Esophagus (tissue), 2 donors: ENCODE data around the gene DDX41. TPM values are rescaled to one million over a fixed set of nuclear protein-coding genes. Genes with fewer than 3 reads are reported as not detected.

Experiments
- H3K27ac ChIP-seq, 2 donors: one replicate each; pipeline ENCODE4 v1.5.1; 2013; ENCODE audit warnings: low read depth in 2 of 2, mild to moderate bottlenecking in 2 of 2, inconsistent platforms in 1 of 2, low read length in 1 of 2, moderate library complexity in 1 of 2
- H3K27me3 ChIP-seq, 2 donors: one replicate each; pipeline ENCODE4 v1.6.1; 2013; ENCODE audit warnings: low read length in 2 of 2, control low read depth in 1 of 2, mild to moderate bottlenecking in 1 of 2; ENCODE audit not compliant: insufficient read depth in 2 of 2, control insufficient read depth in 1 of 2
- H3K36me3 ChIP-seq, 2 donors: one replicate each; pipeline ENCODE4 v1.6.1; 2013; ENCODE audit warnings: low read length in 1 of 2; ENCODE audit not compliant: control insufficient read depth in 2 of 2, insufficient read depth in 2 of 2
- H3K4me1 ChIP-seq, 2 donors: one replicate each; pipeline ENCODE4 v1.6.1; 2013; ENCODE audit warnings: low read length in 1 of 2; ENCODE audit not compliant: control insufficient read depth in 2 of 2, insufficient read depth in 2 of 2
- H3K4me3 ChIP-seq, 2 donors: one replicate each; pipeline ENCODE4 v1.5.1; 2013; ENCODE audit warnings: low read length in 2 of 2, mild to moderate bottlenecking in 2 of 2, low read depth in 1 of 2, moderate library complexity in 1 of 2
- H3K9me3 ChIP-seq, 2 donors: one replicate each; pipeline ENCODE4 v1.6.1; 2013; ENCODE audit warnings: mild to moderate bottlenecking in 2 of 2, low read depth in 1 of 2, low read length in 1 of 2, moderate library complexity in 1 of 2; ENCODE audit not compliant: control insufficient read depth in 2 of 2, insufficient read depth in 1 of 2
- WGBS, 2 donors: extraction: QIAGEN DNeasy Blood & Tissue Kit; methylation state at CpG; one replicate each; pipeline ENCODE4 v1.1.7; 2013; 5-methylcytosine and 5-hydroxymethylcytosine counted together
- polyA plus RNA-seq, 2 donors: library from polyadenylated mRNA; stranded (reverse); fragments of 200-250 nt; gene quantifications; one replicate each; pipeline ENCODE4 v1.2.3, GENCODE V29; 2013
- donor health status: healthy with polysubstance abuse.
- donor health status: Bipolar disorder and iron deficiency.

Gene DDX41
- polyA plus RNA-seq, 2 donors = 57.0 to 73.8 TPM

GRCh38 chr5:177509991-177510566, 6.7 kb downstream of the DDX41 start:
- Histone ChIP-seq H3K27ac (no peak overlapping the region), H3K27me3 (no peaks in the 10 kb centered on the region), H3K9me3 (no peaks in the 10 kb centered on the region), H3K4me1 (peaks cover 0 to 3% of the 10 kb centered on the region in 2 donors), H3K36me3 (peaks cover 20 to 44% of the 10 kb centered on the region in 2 donors), H3K4me3 (no peak overlapping the region)
- WGBS, 2 donors = 66 to 69% methylated on average over 11 of the region's 11 CpGs

- Histone ChIP-seq H3K27ac (peak within 1 kb of the TSS in 1 of 2 donors; percentile 2), H3K36me3 (peaks cover 20 to 38% of the 10 kb centered on the region in 2 donors), H3K4me1 (no peaks in the 10 kb centered on the region)
These were observed 7.3 kb downstream of the DDX41 start, which contains the start of gene DOK3 for GRCh38 chr5:177509381-177509951. Gene DOK3 (minus strand): TSS chr5:177509826. CDS start chr5:177509540, 286 bp downstream.

GRCh38 chr5:177508837-177509236, 7.9 kb downstream of the DDX41 start:
- peaks cover 20 to 34% of the 10 kb centered on the region in 2 donors for H3K36me3 ChIP-seq
- H3K27me3 ChIP-seq = no peaks in the 10 kb centered on the region
- H3K4me3 ChIP-seq = no peak overlapping the region
- 61 to 66% methylated on average over 8 of the region's 8 CpGs for WGBS, 2 donors
- no peaks in the 10 kb centered on the region for H3K4me1 ChIP-seq
- H3K9me3 ChIP-seq = no peaks in the 10 kb centered on the region
- H3K27ac ChIP-seq = peak overlapping the region in 1 of 2 donors; percentile 2

More at GRCh38 chr5:177509381-177509951, 7.3 kb downstream of the DDX41 start, which contains the start of gene DOK3:
- WGBS, 2 donors = 33 to 45% methylated on average over 20 of the region's 20 CpGs
- Histone ChIP-seq H3K27me3 (no peaks in the 10 kb centered on the region), H3K9me3 (no peaks in the 10 kb centered on the region), H3K4me3 (no peak within 1 kb of the TSS)

GRCh38 chr5:177508221-177508611, 8.5 kb downstream of the DDX41 start:
- H3K27ac ChIP-seq = no peak overlapping the region
- 83 to 84% methylated on average over 24 to 26 of the region's 26 CpGs for WGBS, 2 donors
- no peaks in the 10 kb centered on the region for H3K27me3 ChIP-seq
- H3K4me3 ChIP-seq = no peak overlapping the region
- H3K9me3 ChIP-seq = no peaks in the 10 kb centered on the region
- no peaks in the 10 kb centered on the region for H3K4me1 ChIP-seq
- H3K36me3 ChIP-seq = peaks cover 20 to 32% of the 10 kb centered on the region in 2 donors

GRCh38 chr5:177507596-177508220, 9.1 kb downstream of the DDX41 start:
- 77 to 86% methylated on average over 17 of the region's 17 CpGs for WGBS, 2 donors
- no peaks in the 10 kb centered on the region for H3K4me1 ChIP-seq
- no peak overlapping the region for H3K4me3 ChIP-seq
- H3K9me3 ChIP-seq = no peaks in the 10 kb centered on the region
- no peaks in the 10 kb centered on the region for H3K27me3 ChIP-seq
- peaks cover 19 to 27% of the 10 kb centered on the region in 2 donors for H3K36me3 ChIP-seq
- H3K27ac ChIP-seq = no peak overlapping the region

GRCh38 chr5:177507165-177507564, 9.6 kb downstream of the DDX41 start:
- Histone ChIP-seq H3K4me1 (no peaks in the 10 kb centered on the region), H3K27ac (no peak overlapping the region), H3K9me3 (no peaks in the 10 kb centered on the region), H3K36me3 (peaks cover 14 to 21% of the 10 kb centered on the region in 2 donors), H3K4me3 (no peak overlapping the region), H3K27me3 (no peaks in the 10 kb centered on the region)
- 77 to 84% methylated on average over 9 of the region's 9 CpGs for WGBS, 2 donors

- H3K27ac ChIP-seq = no peak overlapping the region
- peaks cover 0 to 6% of the 10 kb centered on the region in 2 donors for H3K36me3 ChIP-seq
- peaks cover 0 to 2% of the 10 kb centered on the region in 2 donors for H3K4me1 ChIP-seq
- no peaks in the 10 kb centered on the region for H3K9me3 ChIP-seq
- no peak overlapping the region for H3K4me3 ChIP-seq
- no peaks in the 10 kb centered on the region for H3K27me3 ChIP-seq
- 94 to 98% methylated on average over 4 of the region's 4 CpGs for WGBS, 2 donors
These were observed 11.7 kb downstream of the DDX41 start for GRCh38 chr5:177505075-177505474.

- no peaks in the 10 kb centered on the region for H3K9me3 ChIP-seq
- peaks cover 0 to 6% of the 10 kb centered on the region in 2 donors for H3K36me3 ChIP-seq
- peaks cover 0 to 2% of the 10 kb centered on the region in 2 donors for H3K4me1 ChIP-seq
- H3K4me3 ChIP-seq = no peak overlapping the region
- no peaks in the 10 kb centered on the region for H3K27me3 ChIP-seq
- no peak overlapping the region for H3K27ac ChIP-seq
- WGBS, 2 donors = 89 to 93% methylated on average over 40 to 47 of the region's 47 CpGs
These were observed 12.4 kb downstream of the DDX41 start for GRCh38 chr5:177504086-177505056.
